SK-N-SH (cell line): ENCODE results near the gene BTBD9. TPM values are rescaled to one million over a fixed set of nuclear protein-coding genes. Genes with fewer than 3 reads are reported as not detected.

Source experiments
- CTCF ChIA-PET: fragments of 300-600, 350-600 bp; formaldehyde crosslinking; extraction: SDS; loops from one replicate; lab custom pipeline; 2021; lab: Yijun Ruan, JAX
- POLR2A ChIA-PET: fragments of 350-600 bp; sonication (Branson Sonifier 250); formaldehyde crosslinking; extraction: SDS; loops from one replicate; lab custom pipeline; 2020; ENCODE audit warnings: antibody characterized with exemption, inconsistent platforms; lab: Yijun Ruan, JAX
- DNase-seq: peaks from one replicate; pipeline ENCODE4 v3.0.0; 2012
- H2AFZ ChIP-seq: fragments of 200-600 bp; sonication (generic); 2 replicates; pipeline ENCODE4 v1.8.1; 2016; ENCODE audit warnings: antibody characterized with exemption, mild to moderate bottlenecking, low read depth
- H3F3A ChIP-seq: fragments of 200-600 bp; sonication (generic); replicated peaks from 2 replicates; pipeline ENCODE3; 2016; ENCODE audit warnings: antibody characterized with exemption, mild to moderate bottlenecking; ENCODE audit not compliant: insufficient read depth
- H3K27ac ChIP-seq, 2 experiments: fragments of 200-500 bp in 1 of 2; fragments of 200-600 bp in 1 of 2; sonication (Bioruptor generic) in 1 of 2; sonication (generic), shearing (Covaris generic) in 1 of 2; 2 replicates each; pipeline versions ENCODE4 v1.5.1 to v1.6.1; 2014 to 2016; ENCODE audit warnings: low read depth in 2 of 2, inconsistent platforms in 1 of 2, low read length in 1 of 2, mild to moderate bottlenecking in 1 of 2, mixed read lengths in 1 of 2
- H3K27me3 ChIP-seq: fragments of 200-600 bp; sonication (generic), shearing (Covaris generic); 2 replicates; pipeline ENCODE4 v1.6.1; 2016; ENCODE audit warnings: mixed run types; ENCODE audit not compliant: insufficient read depth
- H3K36me3 ChIP-seq, 2 experiments: fragments of 200-500 bp in 1 of 2; fragments of 200-600 bp in 1 of 2; sonication (Bioruptor generic) in 1 of 2; sonication (generic) in 1 of 2; replicated peaks in 1 of 2; 2 replicates each; pipeline versions ENCODE3 to v1.5.1; 2014 to 2016; ENCODE audit warnings: low read length in 1 of 2, mild to moderate bottlenecking in 1 of 2; ENCODE audit not compliant: insufficient read depth in 2 of 2, control insufficient read depth in 1 of 2
- H3K4me1 ChIP-seq, 2 experiments: fragments of 200-500 bp in 1 of 2; fragments of 200-600 bp in 1 of 2; sonication (Bioruptor generic) in 1 of 2; sonication (generic), shearing (Covaris generic) in 1 of 2; 2 replicates each; pipeline versions ENCODE4 v1.5.1 to v1.6.1; 2014 to 2016; ENCODE audit warnings: low read depth in 1 of 2, low read length in 1 of 2, mixed run types in 1 of 2; ENCODE audit not compliant: insufficient read depth in 2 of 2, control insufficient read depth in 1 of 2
- H3K4me2 ChIP-seq: fragments of 200-600 bp; sonication (generic), shearing (Covaris generic); 2 replicates; pipeline ENCODE4 v1.6.1; 2017; ENCODE audit warnings: mixed run types
- H3K4me3 ChIP-seq, 2 experiments: fragments of 200-500 bp in 1 of 2; fragments of 200-600 bp in 1 of 2; sonication (Bioruptor generic) in 1 of 2; sonication (generic), shearing (Covaris generic) in 1 of 2; 2 replicates each; pipeline versions ENCODE4 v1.5.1 to v1.8.1; 2014 to 2016; ENCODE audit warnings: low read depth in 2 of 2, inconsistent platforms in 1 of 2, low read length in 1 of 2, mild to moderate bottlenecking in 1 of 2, mixed read lengths in 1 of 2, moderate library complexity in 1 of 2
- H3K79me2 ChIP-seq: fragments of 200-600 bp; sonication (generic); 2 replicates; pipeline ENCODE4 v1.8.1; 2017; ENCODE audit warnings: mild to moderate bottlenecking; ENCODE audit not compliant: insufficient read depth
- H3K9ac ChIP-seq: fragments of 200-600 bp; sonication (generic); 2 replicates; pipeline ENCODE4 v1.6.1; 2017; ENCODE audit warnings: mixed run types
- H3K9me2 ChIP-seq: fragments of 200-600 bp; sonication (generic); 2 replicates; pipeline ENCODE4 v1.6.1; 2017; ENCODE audit warnings: mixed run types
- H3K9me3 ChIP-seq: fragments of 200-600 bp; sonication (generic); 2 replicates; pipeline ENCODE4 v1.6.1; 2017; ENCODE audit warnings: mixed run types, mild to moderate bottlenecking, moderate library complexity
- H4K20me1 ChIP-seq: fragments of 200-600 bp; sonication (generic); 2 replicates; pipeline ENCODE4 v1.6.1; 2017; ENCODE audit warnings: mild to moderate bottlenecking, mixed run types; ENCODE audit not compliant: insufficient read depth
- ELF1 ChIP-seq: IDR thresholded peaks from 2 replicates; pipeline ENCODE4 v1.4.0; 2012
- EZH2phosphoT487 ChIP-seq: fragments of 200-600 bp; sonication (generic); IDR thresholded peaks from 2 replicates; pipeline ENCODE4 v1.6.1; 2017; ENCODE audit warnings: low read depth, mixed run types, mild to moderate bottlenecking, antibody characterized with exemption, moderate library complexity, borderline replicate concordance
- FOSL2 ChIP-seq: IDR thresholded peaks from 2 replicates; pipeline ENCODE4 v1.4.0; 2012; ENCODE audit warnings: low read depth, mild to moderate bottlenecking, moderate library complexity, borderline replicate concordance
- FOXJ3 ChIP-seq: sonication (generic); formaldehyde crosslinking; IDR thresholded peaks from 2 replicates; pipeline ENCODE4 v1.5.1; 2020; ENCODE audit warnings: mild to moderate bottlenecking, missing genetic modification reagents
- MEF2A ChIP-seq: IDR thresholded peaks from 2 replicates; pipeline ENCODE4 v1.4.0; 2012; ENCODE audit warnings: low read depth, borderline replicate concordance
- NFIC ChIP-seq: IDR thresholded peaks from 2 replicates; pipeline ENCODE4 v1.4.0; 2012; ENCODE audit warnings: borderline replicate concordance
- PBX3 ChIP-seq: IDR thresholded peaks from 2 replicates; pipeline ENCODE4; 2012
- RAD21 ChIP-seq: IDR thresholded peaks from 2 replicates; pipeline ENCODE4 v1.6.1; 2012; ENCODE audit warnings: mild to moderate bottlenecking, low read length
- RFX5 ChIP-seq: IDR thresholded peaks from 2 replicates; pipeline ENCODE4 v1.6.1; 2012; ENCODE audit warnings: mild to moderate bottlenecking, improper control_type of control experiment, low read length
- SIN3A ChIP-seq: IDR thresholded peaks from 2 replicates; pipeline ENCODE4 v1.6.1; 2012; ENCODE audit warnings: low read depth, mild to moderate bottlenecking, low read length, moderate library complexity, borderline replicate concordance
- SMC3 ChIP-seq: IDR thresholded peaks from 2 replicates; pipeline ENCODE4 v1.6.1; 2012; ENCODE audit warnings: low read depth, low read length, improper control_type of control experiment
- TCF12 ChIP-seq: IDR thresholded peaks from 2 replicates; pipeline ENCODE4 v1.4.0; 2012
- TEAD4 ChIP-seq: IDR thresholded peaks from 2 replicates; pipeline ENCODE4 v1.4.0; 2012; ENCODE audit warnings: mild to moderate bottlenecking, borderline replicate concordance; ENCODE audit not compliant: insufficient read depth
- USF1 ChIP-seq: IDR thresholded peaks from 2 replicates; pipeline ENCODE4 v1.4.0; 2012; ENCODE audit warnings: low read depth, borderline replicate concordance
- WGBS: methylation state at CpG from one replicate; pipeline ENCODE4 v1.1.6; 2017; ENCODE audit warnings: low lambda C conversion rate; 5-methylcytosine and 5-hydroxymethylcytosine counted together
- polyA plus RNA-seq, 3 experiments: library from polyadenylated mRNA; depleted of rRNA; stranded (reverse); fragments of >200 nt; gene quantifications; 2 replicates each; pipeline ENCODE4 v1.2.3, GENCODE V29; 2012
- TF ChIP-seq, protein P1 (sequence below): fragments of 150-350 bp; IDR thresholded peaks from 2 replicates; pipeline ENCODE4 v1.6.1; 2016; ENCODE audit warnings: mild to moderate bottlenecking, low read depth, low read length
- TF ChIP-seq, protein P2 (sequence below): IDR thresholded peaks from 2 replicates; pipeline ENCODE4 v1.4.0; 2012; ENCODE audit warnings: low read depth
- TF ChIP-seq, protein P3 (sequence below): IDR thresholded peaks from 2 replicates; pipeline ENCODE4 v1.4.0; 2012; ENCODE audit warnings: low read depth, borderline replicate concordance

Gene BTBD9
- polyA plus RNA-seq, 1 of the 3 experiments (the other 2 are of a cell fraction), result 2.2 TPM

DNA sequence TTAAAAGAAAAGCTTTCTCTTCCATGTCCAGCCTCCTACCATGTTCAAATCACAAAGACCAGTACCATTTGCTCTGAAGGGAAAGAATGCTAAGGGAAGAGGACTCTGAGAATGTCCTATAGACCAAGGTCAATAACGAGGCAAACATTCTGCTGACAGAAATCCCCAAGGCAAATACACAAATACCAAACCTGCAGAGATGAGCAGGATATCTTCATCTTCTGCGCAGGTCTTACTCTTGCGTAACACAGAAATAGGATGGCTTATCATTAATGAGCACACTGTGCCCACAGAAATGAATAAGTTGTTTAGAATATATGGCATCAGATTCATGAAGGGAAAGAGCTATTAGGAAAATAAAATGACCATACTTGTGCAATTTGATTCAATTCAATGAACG lies 137.3 kb downstream of the BTBD9 start:
- Histone ChIP-seq H3K36me3 (no peaks in the 10 kb centered on the region), H3K9ac (no peak overlapping the region), H3K9me2 (no peaks in the 10 kb centered on the region), H3K27me3 (no peaks in the 10 kb centered on the region), H3K4me1 (peaks cover 0 to 9% of the 10 kb centered on the region in 2 experiments; a peak in 2 of 4 replicates), H4K20me1 (no peaks in the 10 kb centered on the region), H3K27ac (no peak overlapping the region), H3K79me2 (no peaks in the 10 kb centered on the region), H3K4me2 (no peak overlapping the region), H3K4me3 (no peak overlapping the region), H3K9me3 (no peaks in the 10 kb centered on the region), H3F3A (no peaks in the 10 kb centered on the region), H2AFZ (no peak overlapping the region)
- 89% methylated on average over 4 of the region's 4 CpGs for WGBS
- POLR2A ChIA-PET, result interaction anchor here (0.6 kb wide), 1 partner anchor 770 kb away, joined by 3 read pairs; no protein-coding TSS in a partner anchor
- CTCF ChIA-PET, result interaction anchor here (0.6 to 5.7 kb wide), 4 partner anchors 8 to 797 kb away, joined by 3 to 30 read pairs (median 9); no protein-coding TSS in a partner anchor
- TF ChIP-seq ELF1, result no peak
- no peak for TF ChIP-seq PBX3
- TF ChIP-seq FOSL2, result no peak
- TF ChIP-seq RFX5, result no peak
- no peak for DNase-seq

DNA sequence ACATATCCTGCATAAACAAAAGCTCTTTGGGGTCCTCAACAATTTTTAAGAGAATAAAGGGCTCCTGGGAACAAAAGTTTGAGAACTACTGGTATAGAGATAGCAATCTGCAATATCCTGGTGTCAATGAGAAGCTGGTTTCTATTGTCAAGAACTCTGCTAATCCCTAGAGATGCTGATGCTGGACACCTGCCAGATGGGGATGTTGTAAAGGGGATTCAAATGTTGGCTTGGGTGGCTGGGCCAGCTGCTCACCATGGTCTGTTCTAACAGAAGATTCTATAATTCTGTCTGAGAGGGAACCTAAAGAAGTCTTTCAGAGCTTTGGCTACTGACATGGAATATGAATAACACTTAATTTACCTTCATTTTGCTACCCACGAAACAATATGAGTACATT lies 137.8 kb downstream of the BTBD9 start:
- Histone ChIP-seq H3F3A (no peaks in the 10 kb centered on the region), H3K9me2 (no peaks in the 10 kb centered on the region), H3K4me3 (no peak overlapping the region), H3K9ac (no peak overlapping the region), H2AFZ (no peak overlapping the region), H3K4me2 (no peak overlapping the region), H3K79me2 (no peaks in the 10 kb centered on the region), H4K20me1 (no peaks in the 10 kb centered on the region), H3K27ac (no peak overlapping the region), H3K36me3 (no peaks in the 10 kb centered on the region), H3K4me1 (peaks cover 0 to 9% of the 10 kb centered on the region in 2 experiments; a peak in 2 of 4 replicates), H3K9me3 (no peaks in the 10 kb centered on the region), H3K27me3 (no peaks in the 10 kb centered on the region)
- POLR2A ChIA-PET, result no interaction called here
- CTCF ChIA-PET, result interaction anchor here (0.6 to 5.7 kb wide), 4 partner anchors 8 to 796 kb away, joined by 3 to 30 read pairs (median 9); no protein-coding TSS in a partner anchor
- TF ChIP-seq MEF2A (no peak), SMC3 (no peak), SIN3A (no peak), FOXJ3 (CRISPR knock-in tag) (no peak), NFIC (no peak), RAD21 (no peak), TCF12 (no peak), EZH2phosphoT487 (no peak), USF1 (no peak), TEAD4 (no peak)
- TF ChIP-seq, protein P1, sequence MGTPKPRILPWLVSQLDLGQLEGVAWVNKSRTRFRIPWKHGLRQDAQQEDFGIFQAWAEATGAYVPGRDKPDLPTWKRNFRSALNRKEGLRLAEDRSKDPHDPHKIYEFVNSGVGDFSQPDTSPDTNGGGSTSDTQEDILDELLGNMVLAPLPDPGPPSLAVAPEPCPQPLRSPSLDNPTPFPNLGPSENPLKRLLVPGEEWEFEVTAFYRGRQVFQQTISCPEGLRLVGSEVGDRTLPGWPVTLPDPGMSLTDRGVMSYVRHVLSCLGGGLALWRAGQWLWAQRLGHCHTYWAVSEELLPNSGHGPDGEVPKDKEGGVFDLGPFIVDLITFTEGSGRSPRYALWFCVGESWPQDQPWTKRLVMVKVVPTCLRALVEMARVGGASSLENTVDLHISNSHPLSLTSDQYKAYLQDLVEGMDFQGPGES, result no peak
- TF ChIP-seq, protein P2, sequence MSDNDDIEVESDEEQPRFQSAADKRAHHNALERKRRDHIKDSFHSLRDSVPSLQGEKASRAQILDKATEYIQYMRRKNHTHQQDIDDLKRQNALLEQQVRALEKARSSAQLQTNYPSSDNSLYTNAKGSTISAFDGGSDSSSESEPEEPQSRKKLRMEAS, result no peak
- TF ChIP-seq, protein P3, sequence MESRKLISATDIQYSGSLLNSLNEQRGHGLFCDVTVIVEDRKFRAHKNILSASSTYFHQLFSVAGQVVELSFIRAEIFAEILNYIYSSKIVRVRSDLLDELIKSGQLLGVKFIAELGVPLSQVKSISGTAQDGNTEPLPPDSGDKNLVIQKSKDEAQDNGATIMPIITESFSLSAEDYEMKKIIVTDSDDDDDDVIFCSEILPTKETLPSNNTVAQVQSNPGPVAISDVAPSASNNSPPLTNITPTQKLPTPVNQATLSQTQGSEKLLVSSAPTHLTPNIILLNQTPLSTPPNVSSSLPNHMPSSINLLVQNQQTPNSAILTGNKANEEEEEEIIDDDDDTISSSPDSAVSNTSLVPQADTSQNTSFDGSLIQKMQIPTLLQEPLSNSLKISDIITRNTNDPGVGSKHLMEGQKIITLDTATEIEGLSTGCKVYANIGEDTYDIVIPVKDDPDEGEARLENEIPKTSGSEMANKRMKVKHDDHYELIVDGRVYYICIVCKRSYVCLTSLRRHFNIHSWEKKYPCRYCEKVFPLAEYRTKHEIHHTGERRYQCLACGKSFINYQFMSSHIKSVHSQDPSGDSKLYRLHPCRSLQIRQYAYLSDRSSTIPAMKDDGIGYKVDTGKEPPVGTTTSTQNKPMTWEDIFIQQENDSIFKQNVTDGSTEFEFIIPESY, result no peak
- DNase-seq, result no peak
- 80% methylated on average over 1 of the region's 1 CpG for WGBS
